ENCODE data around the gene FAR2.

Gene FAR2

DNA sequence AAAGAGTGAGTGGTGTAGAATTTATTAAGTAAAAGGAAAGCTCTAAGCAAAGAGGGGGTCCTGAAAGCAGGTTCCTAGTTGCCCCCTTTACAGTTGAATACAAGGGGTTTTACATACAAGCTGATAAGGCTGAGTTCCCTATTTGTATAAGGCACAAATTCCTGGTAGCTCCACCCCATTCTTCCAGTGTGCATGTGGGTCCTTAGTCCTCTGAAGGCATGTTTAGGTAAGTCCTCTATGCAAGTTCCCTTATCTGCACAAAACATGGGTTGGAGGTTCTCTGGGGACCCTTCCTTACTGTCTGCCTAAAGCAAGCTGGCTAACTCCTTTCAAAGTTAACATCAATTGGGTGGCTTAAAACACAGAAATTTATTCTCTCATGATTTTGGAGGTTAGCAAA is 2.9 kb upstream of the FAR2 start:
- TF ChIP-seq ZFX (IDR thresholded peaks at IDR 0.05; ENCODE audit: borderline replicate concordance) = no peak
- TF ChIP-seq, protein P1, sequence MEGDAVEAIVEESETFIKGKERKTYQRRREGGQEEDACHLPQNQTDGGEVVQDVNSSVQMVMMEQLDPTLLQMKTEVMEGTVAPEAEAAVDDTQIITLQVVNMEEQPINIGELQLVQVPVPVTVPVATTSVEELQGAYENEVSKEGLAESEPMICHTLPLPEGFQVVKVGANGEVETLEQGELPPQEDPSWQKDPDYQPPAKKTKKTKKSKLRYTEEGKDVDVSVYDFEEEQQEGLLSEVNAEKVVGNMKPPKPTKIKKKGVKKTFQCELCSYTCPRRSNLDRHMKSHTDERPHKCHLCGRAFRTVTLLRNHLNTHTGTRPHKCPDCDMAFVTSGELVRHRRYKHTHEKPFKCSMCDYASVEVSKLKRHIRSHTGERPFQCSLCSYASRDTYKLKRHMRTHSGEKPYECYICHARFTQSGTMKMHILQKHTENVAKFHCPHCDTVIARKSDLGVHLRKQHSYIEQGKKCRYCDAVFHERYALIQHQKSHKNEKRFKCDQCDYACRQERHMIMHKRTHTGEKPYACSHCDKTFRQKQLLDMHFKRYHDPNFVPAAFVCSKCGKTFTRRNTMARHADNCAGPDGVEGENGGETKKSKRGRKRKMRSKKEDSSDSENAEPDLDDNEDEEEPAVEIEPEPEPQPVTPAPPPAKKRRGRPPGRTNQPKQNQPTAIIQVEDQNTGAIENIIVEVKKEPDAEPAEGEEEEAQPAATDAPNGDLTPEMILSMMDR (IDR thresholded peaks at IDR 0.05) = no peak

DNA sequence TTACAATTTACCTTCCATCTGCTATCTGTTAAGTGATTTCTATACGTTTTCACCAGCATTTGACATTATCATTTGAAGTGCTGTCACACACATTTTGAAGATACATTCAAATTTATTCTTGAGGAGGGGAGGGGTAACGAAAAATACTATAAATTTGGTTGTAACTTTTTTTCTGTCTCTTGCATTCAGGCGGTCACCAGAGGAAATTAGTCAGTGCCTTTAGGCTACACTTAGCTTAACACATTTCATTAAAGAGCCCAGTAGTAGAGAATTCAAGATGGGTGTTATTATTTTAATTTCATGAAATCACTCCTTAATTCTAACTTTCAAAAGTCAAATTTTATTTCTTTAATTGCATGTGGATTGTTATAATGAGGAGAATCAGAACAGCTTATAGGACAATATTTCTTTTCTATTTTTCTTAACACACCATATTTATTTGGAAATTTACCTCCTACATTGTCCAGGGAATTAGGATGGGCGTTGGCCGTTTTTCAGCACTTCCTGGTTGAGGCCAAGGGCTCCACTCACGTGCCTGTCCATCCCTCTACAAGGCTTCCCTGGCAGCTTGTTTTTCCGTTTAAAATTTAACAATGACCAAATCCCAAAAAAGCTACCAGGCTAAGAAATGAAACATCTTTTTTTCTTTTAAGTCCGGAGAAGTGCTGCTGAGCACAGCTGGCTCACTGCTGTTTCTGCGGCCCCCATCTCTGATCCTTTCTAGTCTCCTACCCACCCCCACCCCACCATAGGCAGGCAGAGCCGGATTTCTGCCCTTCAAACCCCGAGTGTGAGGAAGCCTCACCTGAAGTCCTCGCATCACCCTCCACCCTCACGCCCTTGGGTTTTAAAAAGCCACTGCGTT is 1.1 kb upstream of the FAR2 start:
- peak overlapping the region; percentile 83 for H3K27ac ChIP-seq
- no peak for TF ChIP-seq ZFX (IDR thresholded peaks at IDR 0.05; ENCODE audit: borderline replicate concordance)
- TF ChIP-seq, protein P1 (IDR thresholded peaks at IDR 0.05) = no peak

More for the DNA sequence above, 2.9 kb upstream of the FAR2 start:
- H3K27ac ChIP-seq = no peak overlapping the region

DNA sequence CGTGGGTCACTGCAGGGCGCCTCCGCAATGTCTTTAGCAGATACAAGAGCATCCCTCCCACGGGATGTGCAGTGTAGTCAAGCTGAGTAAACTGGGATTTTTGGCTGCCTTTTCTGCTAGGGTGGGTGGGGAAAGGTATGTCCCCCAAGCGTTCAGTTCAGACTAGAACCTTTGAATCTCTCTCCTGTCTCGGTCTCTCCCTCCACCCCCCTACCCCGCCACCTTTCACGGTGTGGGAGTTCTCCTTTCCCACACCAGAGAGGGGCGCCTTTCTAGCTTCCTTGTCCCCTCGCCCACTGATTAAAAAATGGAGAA is 525 bp upstream of the FAR2 start:
- H3K27ac ChIP-seq = peak overlapping the region; percentile 83
- no peak for TF ChIP-seq ZFX (IDR thresholded peaks at IDR 0.05; ENCODE audit: borderline replicate concordance)
- TF ChIP-seq, protein P1 (IDR thresholded peaks at IDR 0.05) = peak; percentile 19; the same call in 1 of the 2 replicates

DNA sequence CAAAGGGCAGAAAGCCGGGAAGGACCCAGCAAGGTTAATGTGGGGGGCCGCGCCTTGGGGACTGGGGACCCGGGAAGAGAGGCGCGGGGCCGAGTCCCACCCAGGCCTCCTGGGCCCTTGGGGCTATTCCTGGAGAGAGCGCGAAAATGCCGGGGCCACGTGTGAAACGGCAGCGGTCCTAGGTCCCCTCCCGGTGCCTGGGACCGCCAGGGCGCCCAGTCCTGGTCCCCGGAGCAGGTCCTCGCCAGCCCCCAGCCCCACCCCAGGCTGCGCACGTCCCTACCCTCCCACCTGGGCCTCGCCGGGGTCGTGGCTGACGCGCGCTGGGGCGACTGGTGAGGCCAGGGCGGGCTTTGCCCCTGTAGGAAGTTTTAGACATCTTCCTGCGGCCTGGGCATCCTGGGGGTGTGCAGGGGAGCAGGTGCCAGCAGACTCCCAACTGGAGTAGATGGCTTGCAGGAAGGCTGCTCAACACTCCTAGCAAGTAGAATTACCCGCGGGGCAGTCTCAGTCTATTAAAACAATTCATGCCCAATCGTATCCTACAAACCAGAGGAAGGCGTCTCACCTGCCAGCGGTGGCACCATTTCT is 708 bp downstream of the FAR2 start:
- TF ChIP-seq, protein P1 (IDR thresholded peaks at IDR 0.05) = peak; percentile 9; the same call in 1 of the 2 replicates
- no peak for TF ChIP-seq ZFX (IDR thresholded peaks at IDR 0.05; ENCODE audit: borderline replicate concordance)
- H3K27ac ChIP-seq = peak overlapping the region; percentile 83

DNA sequence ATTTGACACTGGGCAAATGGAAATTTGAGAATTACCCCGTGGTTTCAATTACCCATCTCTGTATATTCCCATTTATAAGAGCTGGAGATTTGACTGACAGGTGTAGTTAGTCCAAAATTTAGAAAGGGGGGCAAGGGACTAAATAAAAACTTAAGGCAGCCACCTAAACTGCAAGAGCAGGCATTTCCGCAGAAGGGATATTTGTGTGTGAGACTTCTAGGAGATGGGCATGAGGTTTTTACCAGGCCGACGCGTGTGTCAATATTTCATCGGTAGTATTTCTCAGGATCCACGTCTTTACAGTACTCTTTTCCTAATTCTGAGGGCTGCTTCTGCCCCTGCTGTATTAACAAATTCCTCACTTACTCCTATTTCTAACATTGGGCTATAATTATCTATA is 1.4 kb downstream of the FAR2 start:
- TF ChIP-seq, protein P1 (IDR thresholded peaks at IDR 0.05) = no peak
- no peak for TF ChIP-seq ZFX (IDR thresholded peaks at IDR 0.05; ENCODE audit: borderline replicate concordance)
- peak overlapping the region; percentile 83 for H3K27ac ChIP-seq

DNA sequence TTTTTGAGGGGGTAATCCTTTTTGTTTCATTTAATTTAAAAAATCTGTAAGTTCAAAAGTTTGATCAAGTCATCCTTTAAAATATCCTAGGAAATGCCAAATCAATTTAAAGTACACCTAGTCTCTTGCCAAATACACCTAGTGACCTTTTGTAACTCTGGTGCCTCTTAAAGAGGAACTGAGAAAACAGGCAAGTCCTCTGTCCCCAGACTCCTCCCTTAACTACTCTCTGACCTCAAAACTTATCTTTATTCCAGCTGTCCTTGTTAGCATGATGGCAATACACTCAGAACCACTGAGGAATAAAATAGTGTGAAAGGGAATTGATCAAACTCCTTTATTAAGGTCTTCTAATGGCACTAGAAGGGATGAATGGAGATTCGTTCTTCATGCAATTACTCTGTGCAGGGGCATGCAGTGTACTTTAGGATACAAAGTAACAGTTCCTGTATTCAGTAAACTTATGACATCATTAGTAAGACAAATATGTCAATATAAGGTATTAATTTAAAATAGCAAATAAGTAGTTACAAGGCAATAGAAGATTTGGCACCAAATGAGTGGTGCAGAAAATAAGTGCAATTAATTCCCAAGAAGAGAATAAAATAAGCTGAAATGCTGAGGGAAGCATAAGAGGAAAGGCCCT is 3.3 kb downstream of the FAR2 start:
- H3K27ac ChIP-seq = peak overlapping the region; percentile 31
- no peak for TF ChIP-seq ZFX (IDR thresholded peaks at IDR 0.05; ENCODE audit: borderline replicate concordance)
- TF ChIP-seq, protein P1 (IDR thresholded peaks at IDR 0.05) = no peak
